Epithelial cell of proximal tubule (primary cell): ENCODE results near the gene FOXB2. TPM values are rescaled to one million over a fixed set of nuclear protein-coding genes. Genes with fewer than 3 reads are reported as not detected.

Experiments
- DNase-seq: peaks from one replicate; pipeline ENCODE4 v3.0.0-alpha.2; 2011; ENCODE audit warnings: low read depth
- H3K4me3 ChIP-seq: 2 replicates; pipeline ENCODE4 v1.5.1; 2011; ENCODE audit warnings: low read depth, mild to moderate bottlenecking, low read length
- total RNA-seq: library from RNA; depleted of rRNA; stranded (reverse); fragments of >200 nt; gene quantifications from 2 replicates; pipeline ENCODE4 v1.2.3, GENCODE V29; 2015
- TF ChIP-seq, protein P1 (sequence below): conservative IDR thresholded peaks from 2 replicates; pipeline ENCODE4 v1.5.1; 2012; ENCODE audit warnings: low read depth, mild to moderate bottlenecking, low read length

The FOXB2 gene
- total RNA-seq, 1 donor from 2014 or later, result not detected

- no peak for DNase-seq
- TF ChIP-seq, protein P1, sequence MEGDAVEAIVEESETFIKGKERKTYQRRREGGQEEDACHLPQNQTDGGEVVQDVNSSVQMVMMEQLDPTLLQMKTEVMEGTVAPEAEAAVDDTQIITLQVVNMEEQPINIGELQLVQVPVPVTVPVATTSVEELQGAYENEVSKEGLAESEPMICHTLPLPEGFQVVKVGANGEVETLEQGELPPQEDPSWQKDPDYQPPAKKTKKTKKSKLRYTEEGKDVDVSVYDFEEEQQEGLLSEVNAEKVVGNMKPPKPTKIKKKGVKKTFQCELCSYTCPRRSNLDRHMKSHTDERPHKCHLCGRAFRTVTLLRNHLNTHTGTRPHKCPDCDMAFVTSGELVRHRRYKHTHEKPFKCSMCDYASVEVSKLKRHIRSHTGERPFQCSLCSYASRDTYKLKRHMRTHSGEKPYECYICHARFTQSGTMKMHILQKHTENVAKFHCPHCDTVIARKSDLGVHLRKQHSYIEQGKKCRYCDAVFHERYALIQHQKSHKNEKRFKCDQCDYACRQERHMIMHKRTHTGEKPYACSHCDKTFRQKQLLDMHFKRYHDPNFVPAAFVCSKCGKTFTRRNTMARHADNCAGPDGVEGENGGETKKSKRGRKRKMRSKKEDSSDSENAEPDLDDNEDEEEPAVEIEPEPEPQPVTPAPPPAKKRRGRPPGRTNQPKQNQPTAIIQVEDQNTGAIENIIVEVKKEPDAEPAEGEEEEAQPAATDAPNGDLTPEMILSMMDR, result no peak
- no peak overlapping the region for H3K4me3 ChIP-seq
These were observed 8.9 kb upstream of the FOXB2 start for GRCh38 chr9:77010527-77010926.

- TF ChIP-seq, protein P1, result peak; percentile 68
- H3K4me3 ChIP-seq, result peak overlapping the region; percentile 38
- no peak for DNase-seq
These were observed 7.3 kb upstream of the FOXB2 start for GRCh38 chr9:77011973-77012821.

DNA sequence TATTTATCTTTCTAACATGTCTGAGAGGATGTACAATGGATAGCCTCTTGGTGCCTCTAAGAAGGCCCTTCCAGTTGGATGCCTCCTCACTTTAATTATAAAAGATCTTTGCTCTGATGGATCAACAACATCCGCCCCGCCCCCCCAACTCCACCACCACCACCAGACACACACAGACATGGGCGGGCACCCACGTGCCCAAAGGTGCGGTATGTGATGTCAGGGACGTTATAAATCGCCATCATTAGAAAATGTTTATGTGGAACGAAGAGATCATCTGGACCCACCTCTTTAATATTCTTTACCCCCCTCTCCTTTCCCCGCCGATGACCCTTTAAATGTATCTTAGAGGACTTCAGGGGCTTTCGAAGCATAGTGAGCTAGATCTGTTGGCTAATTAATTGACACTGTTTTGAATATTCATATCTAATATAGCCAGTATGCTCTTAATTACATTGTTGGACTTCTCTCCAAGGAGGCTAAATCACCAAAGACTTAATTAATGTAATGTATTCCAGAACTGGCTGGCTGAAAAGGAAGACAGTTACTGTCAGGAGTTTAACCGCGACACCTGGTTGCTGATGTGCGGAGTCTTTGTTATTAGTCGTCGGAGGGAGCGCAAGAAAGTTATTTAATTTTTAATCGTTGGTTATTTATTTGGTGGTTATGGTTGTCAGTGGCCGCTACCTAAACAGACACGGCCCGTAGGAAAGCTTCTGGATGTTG, 6.1 kb upstream of the FOXB2 start:
- TF ChIP-seq, protein P1, result no peak
- DNase-seq, result no peak
- no peak overlapping the region for H3K4me3 ChIP-seq

GRCh38 chr9:77013932-77014596, 5.4 kb upstream of the FOXB2 start:
- DNase-seq, result no peak
- TF ChIP-seq, protein P1, result no peak
- no peak overlapping the region for H3K4me3 ChIP-seq

DNA sequence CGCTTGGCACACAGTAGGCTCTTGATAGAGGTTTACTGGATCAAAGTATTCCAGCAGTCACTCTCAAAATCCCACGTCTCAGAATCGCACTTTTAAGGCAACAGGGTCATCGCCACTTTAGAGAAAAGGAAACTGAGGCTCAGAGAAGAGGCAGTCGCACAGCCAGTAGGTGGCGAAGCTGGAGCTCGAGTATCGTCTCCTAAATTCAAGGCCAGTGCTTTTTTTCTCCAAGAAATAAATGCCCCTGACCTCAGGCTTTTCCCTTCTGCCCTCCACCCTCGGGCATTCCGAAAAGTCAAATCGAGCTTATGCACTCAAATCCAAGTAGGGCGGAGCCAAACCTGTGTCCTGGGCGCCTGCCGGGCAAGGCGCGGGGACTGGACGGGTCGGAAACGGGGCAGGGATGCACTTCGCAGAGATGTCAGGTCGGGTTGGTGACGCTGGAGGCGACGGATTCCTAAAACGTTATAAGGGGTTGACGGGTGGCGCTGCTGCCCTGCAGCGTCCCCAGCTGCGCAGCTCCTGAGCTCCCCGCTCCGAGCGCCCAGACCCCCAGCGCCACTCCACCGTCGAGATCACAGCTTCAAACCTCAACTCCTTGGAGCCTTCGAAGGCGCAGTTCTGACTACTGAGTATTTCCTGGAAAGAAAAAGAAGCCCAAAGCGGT, 4.7 kb upstream of the FOXB2 start:
- H3K4me3 ChIP-seq, result no peak overlapping the region
- no peak for DNase-seq
- TF ChIP-seq, protein P1, result peak; percentile 53

GRCh38 chr9:77015327-77016048, 4.0 kb upstream of the FOXB2 start:
- H3K4me3 ChIP-seq, result no peak overlapping the region
- no peak for DNase-seq
- TF ChIP-seq, protein P1, result no peak
